ENCODE results near the gene CCDC148.

DNA sequence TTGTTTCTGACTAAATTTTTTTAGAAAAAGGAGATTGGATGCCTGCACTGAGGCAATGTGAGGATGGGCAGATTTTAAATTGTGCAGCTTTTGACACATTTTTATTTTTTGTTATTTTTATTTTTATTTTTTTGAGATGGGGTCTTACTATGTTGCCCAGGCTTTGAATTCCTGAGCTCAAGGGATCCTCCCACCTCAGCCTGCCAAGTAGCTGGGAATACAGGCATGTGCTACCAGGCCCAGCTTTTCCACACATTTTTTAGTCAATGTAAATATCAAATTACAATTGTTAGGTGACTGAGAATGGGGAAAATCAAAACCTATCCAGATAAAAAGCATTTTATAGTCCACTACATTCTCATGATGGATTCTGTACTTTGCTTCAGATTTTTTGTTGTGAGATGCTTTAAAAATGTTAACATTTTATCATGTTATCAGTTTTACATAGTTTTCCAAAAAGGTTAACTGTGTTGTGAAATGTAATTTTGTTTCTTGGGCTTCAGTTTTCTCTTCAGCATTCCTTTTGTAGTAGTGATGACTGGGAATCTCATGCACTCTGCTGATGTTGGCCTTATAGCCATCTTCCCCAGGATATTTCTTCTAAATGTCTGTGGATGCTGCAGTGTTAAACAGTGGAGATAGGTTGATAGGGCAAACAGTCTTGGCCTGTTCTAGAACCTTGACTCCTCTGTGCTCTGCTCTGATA is 41.6 kb upstream of the CCDC148 start:
- TF ChIP-seq POLR2AphosphoS5 (IDR thresholded peaks at IDR 0.05; ENCODE audit: low read depth, low read length): no peak
- no peak for TF ChIP-seq POLR2A (IDR thresholded peaks at IDR 0.05; ENCODE audit: low read depth, low read length)
- no peak for TF ChIP-seq TAF1 (IDR thresholded peaks at IDR 0.05; ENCODE audit: low read depth, low read length)
